KMS-11 (cell line): ENCODE results near the gene B4GALT1.
A peak's percentile ranks its signal among the peaks of the same experiment; 100 is the strongest.

Experiments
- H2AFZ ChIP-seq: fragments of 200-600 bp; sonication (generic); 2 replicates; pipeline ENCODE4 v1.6.1; 2016; ENCODE audit warnings: antibody characterized with exemption, mixed run types, low read depth
- H3K27ac ChIP-seq: fragments of 200-600 bp; sonication (generic); 2 replicates; pipeline ENCODE4 v1.6.1; 2016; ENCODE audit warnings: mild to moderate bottlenecking, mixed run types
- H3K27me3 ChIP-seq: fragments of 200-600 bp; sonication (generic); 2 replicates; pipeline ENCODE4 v1.6.1; 2017; ENCODE audit warnings: mild to moderate bottlenecking, low read depth, mixed run types, moderate library complexity; ENCODE audit not compliant: insufficient read depth
- H3K36me3 ChIP-seq: fragments of 200-600 bp; sonication (generic); 2 replicates; pipeline ENCODE4 v1.6.1; 2017; ENCODE audit warnings: mild to moderate bottlenecking, mixed run types; ENCODE audit not compliant: insufficient read depth
- H3K4me1 ChIP-seq: fragments of 200-600 bp; sonication (generic); 2 replicates; pipeline ENCODE4 v1.6.1; 2016; ENCODE audit warnings: mild to moderate bottlenecking, low read depth, mixed run types; ENCODE audit not compliant: poor library complexity, severe bottlenecking
- H3K4me2 ChIP-seq: fragments of 200-600 bp; sonication (generic); 2 replicates; pipeline ENCODE4 v1.7.0; 2016; ENCODE audit warnings: mild to moderate bottlenecking, mixed run types
- H3K4me3 ChIP-seq: fragments of 200-600 bp; sonication (generic); IDR thresholded peaks from 2 replicates; pipeline ENCODE4 v1.6.1; 2017; ENCODE audit warnings: low read depth, low read length, mixed read lengths; ENCODE audit not compliant: insufficient read depth
- H3K79me2 ChIP-seq: fragments of 200-600 bp; sonication (generic); 2 replicates; pipeline ENCODE4 v1.6.1; 2016; ENCODE audit warnings: low read depth, mixed run types; ENCODE audit not compliant: insufficient read depth
- H3K9ac ChIP-seq: fragments of 200-600 bp; sonication (generic); 2 replicates; pipeline ENCODE4 v1.6.1; 2016; ENCODE audit warnings: mild to moderate bottlenecking, mixed run types
- H4K20me1 ChIP-seq: fragments of 200-600 bp; sonication (generic); 2 replicates; pipeline ENCODE4 v1.6.1; 2016; ENCODE audit warnings: mild to moderate bottlenecking, mixed run types; ENCODE audit not compliant: insufficient read depth
- CTCF ChIP-seq: fragments of 200-600 bp; sonication (generic); conservative IDR thresholded peaks from 2 replicates; pipeline ENCODE4 v1.6.1; 2017; ENCODE audit warnings: low read depth, mild to moderate bottlenecking, antibody characterized with exemption, low read length, moderate library complexity, mixed read lengths

Gene B4GALT1

GRCh38 chr9:33175649-33176325, 8.7 kb upstream of the B4GALT1 start:
- no peak for TF ChIP-seq CTCF
- Histone ChIP-seq H2AFZ (no peak overlapping the region), H3K9ac (no peak overlapping the region), H3K79me2 (no peaks in the 10 kb centered on the region), H3K4me3 (no peak overlapping the region), H3K4me1 (peaks cover 6% of the 10 kb centered on the region), H3K36me3 (no peaks in the 10 kb centered on the region), H3K27ac (no peak overlapping the region), H4K20me1 (no peaks in the 10 kb centered on the region), H3K4me2 (no peak overlapping the region), H3K27me3 (no peaks in the 10 kb centered on the region)

DNA sequence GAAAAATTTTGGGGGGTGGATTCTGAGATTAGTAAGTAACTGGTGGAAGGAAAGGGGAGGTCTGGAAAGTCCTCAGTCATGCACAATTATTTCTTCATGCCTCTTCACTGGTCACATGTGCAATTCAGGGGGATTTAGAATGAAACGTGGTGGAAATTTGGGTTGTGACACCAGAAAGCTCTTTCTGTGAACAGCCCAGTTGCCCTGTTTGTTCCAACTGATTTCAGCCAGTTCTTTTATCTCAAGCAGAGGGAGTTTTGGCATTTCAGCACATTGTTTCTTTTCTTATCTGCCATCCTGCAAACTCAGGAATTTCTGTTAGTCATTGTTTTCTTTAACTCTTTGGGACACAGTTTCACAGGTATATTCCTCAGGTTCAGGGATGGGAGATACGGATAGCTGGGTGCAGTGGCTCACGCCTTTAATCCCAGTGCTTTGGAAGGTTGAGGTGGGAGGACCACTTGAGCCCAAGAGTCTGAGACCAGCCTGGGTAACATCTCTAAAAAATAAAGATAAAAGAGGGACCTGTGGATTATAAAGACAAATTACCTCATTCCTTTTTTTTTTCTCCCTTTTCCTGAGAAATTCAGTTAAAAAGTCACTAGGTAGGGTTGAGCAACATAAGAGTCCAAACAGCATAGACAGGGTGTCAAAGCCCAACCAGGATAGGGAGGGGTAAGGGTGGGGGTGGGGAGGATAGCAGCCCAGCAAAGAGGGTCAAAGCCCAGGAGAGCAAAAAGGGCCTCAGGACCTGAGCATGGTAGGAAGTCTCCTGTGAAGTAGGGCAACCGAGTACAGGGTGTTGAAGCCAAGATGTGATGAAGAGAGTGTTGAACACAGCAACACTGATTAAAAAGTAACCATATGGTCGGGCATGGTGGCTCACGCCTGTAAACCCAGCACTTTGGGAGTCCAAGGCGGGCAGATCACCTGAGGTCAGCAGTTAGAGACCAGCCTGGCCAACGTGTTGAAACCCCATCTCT, 5.4 kb upstream of the B4GALT1 start:
- Histone ChIP-seq H3K27me3 (no peaks in the 10 kb centered on the region), H2AFZ (no peak overlapping the region), H3K4me1 (peaks cover 20% of the 10 kb centered on the region), H3K4me3 (no peak overlapping the region), H3K79me2 (no peaks in the 10 kb centered on the region; the same call in 1 of the 2 replicates), H3K4me2 (no peak overlapping the region), H3K9ac (no peak overlapping the region), H4K20me1 (no peaks in the 10 kb centered on the region), H3K27ac (no peak overlapping the region), H3K36me3 (no peaks in the 10 kb centered on the region)
- no peak for TF ChIP-seq CTCF

DNA sequence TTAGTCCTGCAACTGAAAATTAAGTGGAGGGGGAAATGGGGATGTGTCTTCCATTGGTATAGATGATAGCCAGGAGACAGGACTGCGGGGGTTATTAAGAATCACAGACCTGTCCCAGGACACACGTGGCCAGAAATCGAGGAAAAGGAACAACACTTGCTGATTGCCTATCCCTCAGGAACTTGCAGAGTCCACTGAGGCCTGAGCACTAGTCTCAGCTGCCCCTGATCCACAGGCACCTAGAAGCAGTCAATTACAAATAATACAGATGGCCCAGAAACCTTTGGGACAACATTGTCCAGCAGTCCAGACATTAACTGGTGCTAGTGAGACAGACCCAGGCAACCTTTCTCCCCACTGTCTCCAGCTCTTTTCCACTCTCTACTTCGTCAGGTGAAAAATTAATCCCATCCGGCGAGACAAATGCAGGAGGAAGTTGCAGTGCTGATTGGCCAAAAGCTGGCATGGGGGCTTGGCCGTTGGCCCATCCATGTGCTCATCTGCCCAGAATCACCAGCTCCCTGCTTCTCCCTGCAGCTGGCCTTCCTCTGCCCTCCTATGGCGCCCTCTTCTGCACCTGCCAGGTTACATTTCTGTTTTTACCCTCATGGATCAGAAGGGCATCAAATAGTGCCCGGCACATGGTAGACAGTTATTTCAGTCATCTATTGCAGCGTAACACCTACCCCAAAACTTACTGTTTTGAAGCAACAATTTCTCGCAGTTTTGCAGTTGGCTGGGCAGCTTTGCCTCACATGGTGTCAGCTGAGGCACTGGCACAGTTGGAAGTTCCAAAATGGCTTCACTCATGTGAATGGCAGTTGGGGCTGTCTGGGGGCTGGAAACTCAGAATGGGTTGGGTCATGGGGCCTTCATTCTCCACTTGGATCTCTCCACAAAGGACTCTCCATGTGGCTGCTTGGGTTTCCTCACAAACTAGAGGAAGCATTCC, 3.6 kb upstream of the B4GALT1 start:
- H3K79me2 ChIP-seq = no peaks in the 10 kb centered on the region; the same call in 1 of the 2 replicates
- no peak overlapping the region for H3K4me2 ChIP-seq
- no peak overlapping the region for H3K27ac ChIP-seq
- H2AFZ ChIP-seq = no peak overlapping the region; the same call in 1 of the 2 replicates
- H3K36me3 ChIP-seq = no peaks in the 10 kb centered on the region
- H3K4me1 ChIP-seq = peaks cover 20% of the 10 kb centered on the region
- H4K20me1 ChIP-seq = no peaks in the 10 kb centered on the region
- TF ChIP-seq CTCF = peak; percentile 32; the same call in 1 of the 2 replicates
- no peak overlapping the region for H3K4me3 ChIP-seq
- no peak overlapping the region for H3K9ac ChIP-seq
- no peaks in the 10 kb centered on the region for H3K27me3 ChIP-seq

GRCh38 chr9:33168941-33169544, 1.9 kb upstream of the B4GALT1 start:
- H3K27ac ChIP-seq = no peak overlapping the region

More at GRCh38 chr9:33168941-33169544, 1.9 kb upstream of the B4GALT1 start:
- Histone ChIP-seq H3K4me3 (no peak overlapping the region), H3K9ac (no peak overlapping the region), H4K20me1 (no peaks in the 10 kb centered on the region), H3K4me2 (peak overlapping the region; percentile 71; the same call in 1 of the 2 replicates), H3K36me3 (no peaks in the 10 kb centered on the region), H3K79me2 (peaks cover 15% of the 10 kb centered on the region), H2AFZ (no peak overlapping the region), H3K4me1 (peaks cover 37% of the 10 kb centered on the region), H3K27me3 (no peaks in the 10 kb centered on the region)
- TF ChIP-seq CTCF = no peak
